HCT116 (cell line): ENCODE data around the gene EYA2. TPM values are rescaled to one million over a fixed set of nuclear protein-coding genes. Genes with fewer than 3 reads are reported as not detected.

Experiments
- ATAC-seq: fragments of 200-7000 bp; cut with Tn5 transposase; 2 replicates; pipeline ENCODE4 v1.9.1; 2020; ENCODE audit warnings: mild to moderate bottlenecking, moderate library complexity
- BruUV-seq: library from RNA; stranded (reverse); fragments of 400-500 nt; replicated peaks from 2 replicates; lab custom pipeline; 2021; lab: Mats Ljungman, UMichigan
- CTCF ChIA-PET: fragments of 300-600 bp; sonication (Branson Sonifier 250); formaldehyde crosslinking; loops from one replicate; lab custom pipeline; 2021; ENCODE audit warnings: antibody characterized with exemption; lab: Charles Lee
- POLR2A ChIA-PET: fragments of 300-600, 350-600 bp; sonication (Branson Sonifier 250); formaldehyde crosslinking; loops from one replicate; lab custom pipeline; 2021; ENCODE audit warnings: antibody characterized with exemption; lab: Charles Lee
- RAD21 ChIA-PET, 2 experiments: fragments of 300-600 bp; sonication (Branson Sonifier 250); formaldehyde crosslinking; loops; one replicate each; lab custom pipeline; 2023; ENCODE audit warnings: low total read pairs in 2 of 2; ENCODE audit not compliant: uncharacterized antibody in 2 of 2, unreplicated experiment in 2 of 2, low non-redundant PET in 1 of 2; lab: Charles Lee
- DNase-seq: peaks from one replicate; pipeline ENCODE4 v3.0.0-alpha.2; 2010; ENCODE audit warnings: low read depth, low spot score
- H2AFZ ChIP-seq: fragments of 200-600 bp; shearing (Covaris generic), sonication (generic); 2 replicates; pipeline ENCODE4 v1.6.1; 2017; ENCODE audit warnings: low read depth, mixed run types, mixed read lengths, antibody characterized with exemption, low read length; ENCODE audit not compliant: poor library complexity, severe bottlenecking
- H3K27ac ChIP-seq: 2 replicates; pipeline ENCODE4 v1.5.1; 2012; ENCODE audit warnings: low read depth, low read length
- H3K27me3 ChIP-seq: fragments of 200-600 bp; sonication (generic); 2 replicates; pipeline ENCODE4 v1.6.1; 2016; ENCODE audit warnings: mixed run types, low read length, mixed read lengths; ENCODE audit not compliant: insufficient read depth
- H3K36me3 ChIP-seq, 2 experiments: fragments of 200-500 bp in 1 of 2; fragments of 200-600 bp in 1 of 2; sonication (Bioruptor generic) in 1 of 2; sonication (generic) in 1 of 2; 2 replicates each; pipeline versions ENCODE4 v1.5.1 to v1.6.1; 2014 to 2016; ENCODE audit warnings: low read length in 2 of 2, inconsistent platforms in 1 of 2, mixed read lengths in 1 of 2, mixed run types in 1 of 2; ENCODE audit not compliant: insufficient read depth in 2 of 2, control insufficient read depth in 1 of 2
- H3K4me1 ChIP-seq, 2 experiments: fragments of 200-600 bp in 1 of 2; sonication (generic) in 1 of 2; 2 replicates each; pipeline versions ENCODE4 v1.5.1 to v1.6.1; 2012 to 2017; ENCODE audit warnings: low read length in 2 of 2, inconsistent platforms in 1 of 2, mild to moderate bottlenecking in 1 of 2, mixed read lengths in 1 of 2, mixed run types in 1 of 2, moderate library complexity in 1 of 2; ENCODE audit not compliant: insufficient read depth in 2 of 2, control insufficient read depth in 1 of 2
- H3K4me2 ChIP-seq: fragments of 200-600 bp; sonication (generic); 2 replicates; pipeline ENCODE4 v1.6.1; 2017; ENCODE audit warnings: mixed run types, low read length, mixed read lengths
- H3K4me3 ChIP-seq, 2 experiments: fragments of 200-600 bp in 1 of 2; sonication (generic) in 1 of 2; replicated peaks in 1 of 2; 2 replicates each; pipeline ENCODE4 v1.5.1; 2011 to 2016; ENCODE audit warnings: low read length in 2 of 2, control low read depth in 1 of 2, low read depth in 1 of 2, mild to moderate bottlenecking in 1 of 2, mixed read lengths in 1 of 2, mixed run types in 1 of 2
- H3K79me2 ChIP-seq: fragments of 200-600 bp; sonication (generic); 2 replicates; pipeline ENCODE4 v1.6.1; 2017; ENCODE audit warnings: mild to moderate bottlenecking, mixed run types, low read length, moderate library complexity, mixed read lengths; ENCODE audit not compliant: insufficient read depth
- H3K9ac ChIP-seq: fragments of 200-600 bp; sonication (generic); 2 replicates; pipeline ENCODE4 v1.6.1; 2016; ENCODE audit warnings: low read length, mixed read lengths
- H3K9me2 ChIP-seq: fragments of 200-600 bp; sonication (generic), shearing (Covaris generic); 2 replicates; pipeline ENCODE4 v1.6.1; 2017; ENCODE audit warnings: mixed run types, mild to moderate bottlenecking, moderate library complexity; ENCODE audit not compliant: insufficient read depth
- H3K9me3 ChIP-seq, 2 experiments: fragments of 200-500 bp in 1 of 2; fragments of 200-600 bp in 1 of 2; sonication (Bioruptor generic) in 1 of 2; sonication (generic) in 1 of 2; 2 replicates each; pipeline ENCODE4 v1.6.1; 2014 to 2017; ENCODE audit warnings: low read length in 2 of 2, mixed read lengths in 2 of 2, inconsistent platforms in 1 of 2, low read depth in 1 of 2, mild to moderate bottlenecking in 1 of 2, mixed run types in 1 of 2, moderate library complexity in 1 of 2; ENCODE audit not compliant: control insufficient read depth in 1 of 2, insufficient read depth in 1 of 2
- H4K20me1 ChIP-seq: fragments of 200-600 bp; sonication (generic), shearing (Covaris generic); 2 replicates; pipeline ENCODE4 v1.6.1; 2017; ENCODE audit warnings: mixed run types, mild to moderate bottlenecking, moderate library complexity; ENCODE audit not compliant: insufficient read depth
- CBX3 ChIP-seq: IDR thresholded peaks from 2 replicates; pipeline ENCODE4 v1.6.1; 2012; ENCODE audit warnings: low read depth
- CTCF ChIP-seq, 3 experiments: fragments of 200-600 bp in 1 of 3; sonication (generic) in 1 of 3; IDR thresholded peaks in 2 of 3; conservative IDR thresholded peaks in 1 of 3; 2 replicates each; pipeline ENCODE4 v1.5.1; 2012 to 2017; ENCODE audit warnings: low read depth in 2 of 3, low read length in 2 of 3, antibody characterized with exemption in 1 of 3, borderline replicate concordance in 1 of 3, control low read depth in 1 of 3, mild to moderate bottlenecking in 1 of 3, mixed read lengths in 1 of 3, mixed run types in 1 of 3, moderate library complexity in 1 of 3; ENCODE audit not compliant: insufficient read depth in 1 of 3
- EGR1 ChIP-seq: IDR thresholded peaks from 2 replicates; pipeline ENCODE4 v1.6.1; 2012; ENCODE audit warnings: low read depth
- FOSL1 ChIP-seq: IDR thresholded peaks from 2 replicates; pipeline ENCODE4 v1.6.1; 2012; ENCODE audit warnings: low read depth
- JUND ChIP-seq: IDR thresholded peaks from 2 replicates; pipeline ENCODE4 v1.6.1; 2012
- MAX ChIP-seq: IDR thresholded peaks from 2 replicates; pipeline ENCODE4 v1.6.1; 2012
- RAD21 ChIP-seq: IDR thresholded peaks from 2 replicates; pipeline ENCODE4 v1.6.1; 2012; ENCODE audit warnings: low read depth, mild to moderate bottlenecking
- SP1 ChIP-seq: IDR thresholded peaks from 2 replicates; pipeline ENCODE4 v1.6.1; 2012; ENCODE audit warnings: low read depth
- SRF ChIP-seq: IDR thresholded peaks from 2 replicates; pipeline ENCODE4 v1.6.1; 2012; ENCODE audit warnings: low read depth
- ZFX ChIP-seq: fragments of 450-650 bp; IDR thresholded peaks from 2 replicates; pipeline ENCODE4 v1.6.1; 2017
- intact Hi-C: fragments of 100-400 bp; cut with micrococcal nuclease; formaldehyde crosslinking; loops from 2 replicates; pipeline ENCODE4 v1.10.0; 2022
- total RNA-seq: library from RNA; stranded (reverse); gene quantifications from one replicate; pipeline ENCODE4 v1.2.1, GENCODE V29; 2021; ENCODE audit not compliant: unreplicated experiment

EYA2 gene
- total RNA-seq, 1 experiment from 2014 or later: not detected

GRCh38 chr20:46978951-46979491 lies 84.4 kb downstream of the EYA2 start:
- CTCF ChIA-PET: no interaction called here
- POLR2A ChIA-PET: no interaction called here
- RAD21 ChIA-PET: no interaction called here
- Histone ChIP-seq H3K4me1 (no peaks in the 10 kb centered on the region), H2AFZ (no peak overlapping the region), H3K4me3 (no peak overlapping the region), H3K9me2 (no peaks in the 10 kb centered on the region), H3K27ac (no peak overlapping the region), H3K27me3 (0 out of 2 replicates have a peak, but pooled peaks cover 5% of the 10 kb centered on the region), H3K9ac (no peak overlapping the region), H3K4me2 (no peak overlapping the region), H4K20me1 (no peaks in the 10 kb centered on the region), H3K9me3 (no peaks in the 10 kb centered on the region), H3K36me3 (no peaks in the 10 kb centered on the region), H3K79me2 (no peaks in the 10 kb centered on the region)
- TF ChIP-seq ZFX (no peak), EGR1 (no peak), RAD21 (no peak), JUND (no peak), MAX (no peak), SP1 (no peak), CTCF (IDR thresholded peaks at IDR 0.05 in 2 of 3, conservative IDR thresholded peaks at IDR 0.05 in 1 of 3; ENCODE audit: borderline replicate concordance in 1 of 3, insufficient read depth in 1 of 3, low read depth in 2 of 3, low read length in 2 of 3) (no peak), CBX3 (no peak), FOSL1 (no peak), SRF (no peak)
- BruUV-seq: no TSS peak
- ATAC-seq: no peak
- intact Hi-C loops: no loop called here
- no peak for DNase-seq
